Measurements from ENCODE around the gene PTH1R.

The PTH1R gene

GRCh38 chr3:46859001-46859710, 18.4 kb upstream of the PTH1R start:
- Histone ChIP-seq H3K4me3 (ENCODE audit: low read depth, low read length) (no peak overlapping the region), H3K36me3 (replicated peaks) (no peaks in the 10 kb centered on the region), H3K27me3 (replicated peaks) (peaks cover 5% of the 10 kb centered on the region), H3K27ac (no peak overlapping the region)
- TF ChIP-seq CTCF (IDR thresholded peaks at IDR 0.05; ENCODE audit: low read depth, low read length, missing control alignments): no peak
- DNase-seq: no peak
- in situ Hi-C loops (cut with HindIII; ENCODE audit: low pct_ligation_motif_present, low sequenced_read_pairs): no loop called here

- no peak for DNase-seq
- Histone ChIP-seq H3K27ac (no peak overlapping the region), H3K36me3 (replicated peaks) (no peaks in the 10 kb centered on the region), H3K4me3 (ENCODE audit: low read depth, low read length) (no peak overlapping the region), H3K27me3 (replicated peaks) (peaks cover 5% of the 10 kb centered on the region)
- peak; percentile 75 for TF ChIP-seq CTCF (IDR thresholded peaks at IDR 0.05; ENCODE audit: low read depth, low read length, missing control alignments)
- in situ Hi-C loops (cut with HindIII; ENCODE audit: low pct_ligation_motif_present, low sequenced_read_pairs): no loop called here
Observed at GRCh38 chr3:46860017-46860809, 17.3 kb upstream of the PTH1R start.

GRCh38 chr3:46860810-46861604, 16.5 kb upstream of the PTH1R start:
- Histone ChIP-seq H3K36me3 (replicated peaks) (no peaks in the 10 kb centered on the region), H3K27me3 (replicated peaks) (peaks cover 5% of the 10 kb centered on the region), H3K27ac (no peak overlapping the region), H3K4me3 (ENCODE audit: low read depth, low read length) (no peak overlapping the region)
- DNase-seq: no peak
- TF ChIP-seq CTCF (IDR thresholded peaks at IDR 0.05; ENCODE audit: low read depth, low read length, missing control alignments): no peak
- in situ Hi-C loops (cut with HindIII; ENCODE audit: low pct_ligation_motif_present, low sequenced_read_pairs): no loop called here

- H3K4me3 ChIP-seq (ENCODE audit: low read depth, low read length): no peak overlapping the region
- no peak for DNase-seq
- H3K36me3 ChIP-seq (replicated peaks): no peaks in the 10 kb centered on the region
- no peak for TF ChIP-seq CTCF (IDR thresholded peaks at IDR 0.05; ENCODE audit: low read depth, low read length, missing control alignments)
- no peak overlapping the region for H3K27ac ChIP-seq
- peaks cover 5% of the 10 kb centered on the region for H3K27me3 ChIP-seq (replicated peaks)
- in situ Hi-C loops (cut with HindIII; ENCODE audit: low pct_ligation_motif_present, low sequenced_read_pairs): no loop called here
Observed at GRCh38 chr3:46861605-46862368, 15.7 kb upstream of the PTH1R start.

- DNase-seq: no peak
- Histone ChIP-seq H3K36me3 (replicated peaks) (no peaks in the 10 kb centered on the region), H3K27ac (no peak overlapping the region), H3K27me3 (replicated peaks) (peaks cover 5% of the 10 kb centered on the region), H3K4me3 (ENCODE audit: low read depth, low read length) (no peak overlapping the region)
- in situ Hi-C loops (cut with HindIII; ENCODE audit: low pct_ligation_motif_present, low sequenced_read_pairs): no loop called here
- no peak for TF ChIP-seq CTCF (IDR thresholded peaks at IDR 0.05; ENCODE audit: low read depth, low read length, missing control alignments)
Observed at GRCh38 chr3:46862369-46863025, 15.0 kb upstream of the PTH1R start.
